H1 (cell line): ENCODE results near the gene KRT77. TPM values are rescaled to one million over a fixed set of nuclear protein-coding genes. Genes with fewer than 3 reads are reported as not detected.

ENCODE experiments used
- polyA plus RNA-seq, 7 experiments: library from polyadenylated mRNA; depleted of rRNA in 3 of 7; stranded (reverse) in 5 of 7; unstranded in 2 of 7; fragments of >200 nt in 5 of 7; fragments of 200-250 nt in 2 of 7; gene quantifications; 1 replicate in 5 of 7; 2 replicates in 1 of 7; 4 replicates in 1 of 7; pipeline versions ENCODE4 v1.2.1 to v1.2.3, GENCODE V29; 2011 to 2013; ENCODE audit warnings: missing spikeins in 2 of 7, mixed read lengths in 2 of 7
- total RNA-seq: library from RNA; stranded (reverse); fragmentation: NEBNext Ultra II Directional; extraction: Animal tissue kit (Norgen Biotek cat#: 25700); gene quantifications from 2 replicates; pipeline ENCODE4 v1.2.1, GENCODE V29; 2021
- TF ChIP-seq, protein P1 (sequence below): fragments of 300-600 bp; sonication (generic); IDR thresholded peaks from 2 replicates; pipeline ENCODE4 v1.7.1; 2012; ENCODE audit warnings: low read length, moderate library complexity, mild to moderate bottlenecking, inconsistent platforms; ENCODE audit not compliant: insufficient replicate concordance

Gene KRT77
- total and polyA plus RNA-seq, 2 of the 8 experiments (the other 6 are each of a cell fraction or from before 2014, with no cell fraction given): 0.02 TPM; not detected in 1

DNA sequence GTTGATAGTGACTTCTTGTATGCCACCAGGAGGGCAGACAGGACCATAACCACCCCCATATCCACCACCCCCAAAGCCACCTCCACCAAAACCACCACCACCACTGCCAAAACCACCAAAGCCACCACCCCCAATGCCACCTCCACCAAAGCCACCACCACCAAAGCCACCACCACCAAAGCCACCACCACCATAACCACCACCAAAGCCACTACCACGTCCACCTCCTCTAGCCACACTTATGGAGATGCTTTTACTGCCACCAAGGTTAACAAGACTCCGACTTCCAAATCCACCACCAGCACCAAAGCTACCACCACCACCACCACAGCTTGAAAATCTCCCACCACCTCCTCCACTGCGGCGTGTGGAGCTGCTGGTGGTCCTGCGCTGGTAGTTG lies 23.4 kb downstream of the KRT77 start (continued):
- TF ChIP-seq, protein P1, sequence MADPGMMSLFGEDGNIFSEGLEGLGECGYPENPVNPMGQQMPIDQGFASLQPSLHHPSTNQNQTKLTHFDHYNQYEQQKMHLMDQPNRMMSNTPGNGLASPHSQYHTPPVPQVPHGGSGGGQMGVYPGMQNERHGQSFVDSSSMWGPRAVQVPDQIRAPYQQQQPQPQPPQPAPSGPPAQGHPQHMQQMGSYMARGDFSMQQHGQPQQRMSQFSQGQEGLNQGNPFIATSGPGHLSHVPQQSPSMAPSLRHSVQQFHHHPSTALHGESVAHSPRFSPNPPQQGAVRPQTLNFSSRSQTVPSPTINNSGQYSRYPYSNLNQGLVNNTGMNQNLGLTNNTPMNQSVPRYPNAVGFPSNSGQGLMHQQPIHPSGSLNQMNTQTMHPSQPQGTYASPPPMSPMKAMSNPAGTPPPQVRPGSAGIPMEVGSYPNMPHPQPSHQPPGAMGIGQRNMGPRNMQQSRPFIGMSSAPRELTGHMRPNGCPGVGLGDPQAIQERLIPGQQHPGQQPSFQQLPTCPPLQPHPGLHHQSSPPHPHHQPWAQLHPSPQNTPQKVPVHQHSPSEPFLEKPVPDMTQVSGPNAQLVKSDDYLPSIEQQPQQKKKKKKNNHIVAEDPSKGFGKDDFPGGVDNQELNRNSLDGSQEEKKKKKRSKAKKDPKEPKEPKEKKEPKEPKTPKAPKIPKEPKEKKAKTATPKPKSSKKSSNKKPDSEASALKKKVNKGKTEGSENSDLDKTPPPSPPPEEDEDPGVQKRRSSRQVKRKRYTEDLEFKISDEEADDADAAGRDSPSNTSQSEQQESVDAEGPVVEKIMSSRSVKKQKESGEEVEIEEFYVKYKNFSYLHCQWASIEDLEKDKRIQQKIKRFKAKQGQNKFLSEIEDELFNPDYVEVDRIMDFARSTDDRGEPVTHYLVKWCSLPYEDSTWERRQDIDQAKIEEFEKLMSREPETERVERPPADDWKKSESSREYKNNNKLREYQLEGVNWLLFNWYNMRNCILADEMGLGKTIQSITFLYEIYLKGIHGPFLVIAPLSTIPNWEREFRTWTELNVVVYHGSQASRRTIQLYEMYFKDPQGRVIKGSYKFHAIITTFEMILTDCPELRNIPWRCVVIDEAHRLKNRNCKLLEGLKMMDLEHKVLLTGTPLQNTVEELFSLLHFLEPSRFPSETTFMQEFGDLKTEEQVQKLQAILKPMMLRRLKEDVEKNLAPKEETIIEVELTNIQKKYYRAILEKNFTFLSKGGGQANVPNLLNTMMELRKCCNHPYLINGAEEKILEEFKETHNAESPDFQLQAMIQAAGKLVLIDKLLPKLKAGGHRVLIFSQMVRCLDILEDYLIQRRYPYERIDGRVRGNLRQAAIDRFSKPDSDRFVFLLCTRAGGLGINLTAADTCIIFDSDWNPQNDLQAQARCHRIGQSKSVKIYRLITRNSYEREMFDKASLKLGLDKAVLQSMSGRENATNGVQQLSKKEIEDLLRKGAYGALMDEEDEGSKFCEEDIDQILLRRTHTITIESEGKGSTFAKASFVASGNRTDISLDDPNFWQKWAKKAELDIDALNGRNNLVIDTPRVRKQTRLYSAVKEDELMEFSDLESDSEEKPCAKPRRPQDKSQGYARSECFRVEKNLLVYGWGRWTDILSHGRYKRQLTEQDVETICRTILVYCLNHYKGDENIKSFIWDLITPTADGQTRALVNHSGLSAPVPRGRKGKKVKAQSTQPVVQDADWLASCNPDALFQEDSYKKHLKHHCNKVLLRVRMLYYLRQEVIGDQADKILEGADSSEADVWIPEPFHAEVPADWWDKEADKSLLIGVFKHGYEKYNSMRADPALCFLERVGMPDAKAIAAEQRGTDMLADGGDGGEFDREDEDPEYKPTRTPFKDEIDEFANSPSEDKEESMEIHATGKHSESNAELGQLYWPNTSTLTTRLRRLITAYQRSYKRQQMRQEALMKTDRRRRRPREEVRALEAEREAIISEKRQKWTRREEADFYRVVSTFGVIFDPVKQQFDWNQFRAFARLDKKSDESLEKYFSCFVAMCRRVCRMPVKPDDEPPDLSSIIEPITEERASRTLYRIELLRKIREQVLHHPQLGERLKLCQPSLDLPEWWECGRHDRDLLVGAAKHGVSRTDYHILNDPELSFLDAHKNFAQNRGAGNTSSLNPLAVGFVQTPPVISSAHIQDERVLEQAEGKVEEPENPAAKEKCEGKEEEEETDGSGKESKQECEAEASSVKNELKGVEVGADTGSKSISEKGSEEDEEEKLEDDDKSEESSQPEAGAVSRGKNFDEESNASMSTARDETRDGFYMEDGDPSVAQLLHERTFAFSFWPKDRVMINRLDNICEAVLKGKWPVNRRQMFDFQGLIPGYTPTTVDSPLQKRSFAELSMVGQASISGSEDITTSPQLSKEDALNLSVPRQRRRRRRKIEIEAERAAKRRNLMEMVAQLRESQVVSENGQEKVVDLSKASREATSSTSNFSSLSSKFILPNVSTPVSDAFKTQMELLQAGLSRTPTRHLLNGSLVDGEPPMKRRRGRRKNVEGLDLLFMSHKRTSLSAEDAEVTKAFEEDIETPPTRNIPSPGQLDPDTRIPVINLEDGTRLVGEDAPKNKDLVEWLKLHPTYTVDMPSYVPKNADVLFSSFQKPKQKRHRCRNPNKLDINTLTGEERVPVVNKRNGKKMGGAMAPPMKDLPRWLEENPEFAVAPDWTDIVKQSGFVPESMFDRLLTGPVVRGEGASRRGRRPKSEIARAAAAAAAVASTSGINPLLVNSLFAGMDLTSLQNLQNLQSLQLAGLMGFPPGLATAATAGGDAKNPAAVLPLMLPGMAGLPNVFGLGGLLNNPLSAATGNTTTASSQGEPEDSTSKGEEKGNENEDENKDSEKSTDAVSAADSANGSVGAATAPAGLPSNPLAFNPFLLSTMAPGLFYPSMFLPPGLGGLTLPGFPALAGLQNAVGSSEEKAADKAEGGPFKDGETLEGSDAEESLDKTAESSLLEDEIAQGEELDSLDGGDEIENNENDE: no peak
